RWPE2 (cell line): ENCODE measurements around the gene CIB1.
A peak's percentile ranks its signal among the peaks of the same experiment; 100 is the strongest.
"Not testable (repeated sequence)": the region's sequence is repeated elsewhere in the genome, so short reads cannot be mapped to it uniquely, and the experiment has no call there.

Experiments
- ATAC-seq: fragments of 200-7000 bp; cut with Tn5 transposase; 3 replicates; pipeline ENCODE4 v1.9.1; 2021; ENCODE audit warnings: low read depth
- DNase-seq: peaks from one replicate; pipeline ENCODE4 v3.0.0-alpha.2; 2020; ENCODE audit warnings: low spot score
- H3K27ac ChIP-seq: fragments of 450-650 bp; 2 replicates; pipeline ENCODE4 v1.5.1; 2017; ENCODE audit warnings: mild to moderate bottlenecking; ENCODE audit not compliant: poor library complexity, severe bottlenecking
- H3K27me3 ChIP-seq: fragments of 250-450 bp; sonication (Bioruptor Pico); 2 replicates; pipeline ENCODE4 v1.5.1; 2021; ENCODE audit warnings: mild to moderate bottlenecking, moderate library complexity; ENCODE audit not compliant: insufficient read depth, poor library complexity, severe bottlenecking
- H3K36me3 ChIP-seq: fragments of 250-450 bp; sonication (Bioruptor Pico); 2 replicates; pipeline ENCODE4 v1.5.1; 2020; ENCODE audit warnings: low read depth, mild to moderate bottlenecking, moderate library complexity
- H3K4me1 ChIP-seq: fragments of 250-450 bp; sonication (Bioruptor Pico); 2 replicates; pipeline ENCODE4 v1.5.1; 2021; ENCODE audit warnings: mild to moderate bottlenecking, moderate library complexity; ENCODE audit not compliant: insufficient read depth, poor library complexity, severe bottlenecking
- H3K4me3 ChIP-seq: fragments of 250-450 bp; sonication (Bioruptor Pico); 2 replicates; pipeline ENCODE4 v1.5.1; 2021; ENCODE audit warnings: mild to moderate bottlenecking, moderate library complexity; ENCODE audit not compliant: severe bottlenecking
- H3K9me3 ChIP-seq: fragments of 250-450 bp; sonication (Bioruptor Pico); 2 replicates; pipeline ENCODE4 v1.5.1; 2021; ENCODE audit warnings: mild to moderate bottlenecking, moderate library complexity; ENCODE audit not compliant: severe bottlenecking
- TF ChIP-seq, protein P1 (sequence below): fragments of 450-650 bp; IDR thresholded peaks from one replicate; pipeline ENCODE4 v1.5.1; 2017; ENCODE audit warnings: mild to moderate bottlenecking, moderate library complexity; ENCODE audit not compliant: poor library complexity, severe bottlenecking

CIB1 gene

DNA sequence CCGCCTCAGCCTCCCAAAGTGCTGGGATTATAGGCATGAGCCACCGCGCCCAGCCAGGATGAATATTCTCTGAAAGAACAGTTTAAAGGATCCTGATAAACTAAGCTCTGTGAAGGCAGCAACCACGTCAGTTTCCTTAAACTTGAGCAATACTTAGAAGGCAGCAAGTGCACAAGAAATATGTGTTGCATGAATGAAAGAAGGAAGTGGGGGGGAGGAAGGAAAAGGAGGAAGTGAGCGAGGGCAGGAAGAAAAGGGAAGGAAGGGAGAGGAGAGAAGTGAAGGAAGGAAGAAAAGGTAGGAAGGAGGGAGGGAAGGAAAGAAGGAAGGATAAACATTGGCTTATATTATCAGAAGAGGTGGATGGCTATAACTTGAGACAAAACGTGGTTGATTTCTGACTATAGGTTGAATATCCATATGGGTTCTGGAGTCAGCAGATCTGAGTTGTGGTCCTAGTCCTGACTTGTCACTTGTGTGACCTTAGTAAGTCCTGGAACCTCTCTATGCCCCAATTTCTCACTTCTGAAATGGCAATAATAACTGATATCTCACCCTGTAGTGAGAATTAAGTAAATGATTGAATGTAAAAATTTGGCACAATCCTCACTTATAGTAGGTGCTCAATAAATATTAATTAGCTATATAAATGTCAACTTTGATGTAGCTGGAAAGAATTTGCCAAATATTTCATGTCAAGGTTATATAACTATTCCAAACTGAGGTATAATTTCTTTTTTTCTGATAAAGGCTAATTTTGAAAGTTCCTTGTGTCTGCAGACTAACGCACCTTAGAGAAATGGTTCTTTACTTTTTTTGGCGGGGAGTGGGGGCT is 44.6 kb downstream of the CIB1 start:
- H3K27ac ChIP-seq = peak overlapping the region; percentile 91
- no peaks in the 10 kb centered on the region for H3K9me3 ChIP-seq
- DNase-seq = no peak
- H3K4me3 ChIP-seq = no peak overlapping the region
- peaks cover 71% of the 10 kb centered on the region for H3K4me1 ChIP-seq
- no peaks in the 10 kb centered on the region for H3K27me3 ChIP-seq
- ATAC-seq = no peak
- TF ChIP-seq, protein P1, sequence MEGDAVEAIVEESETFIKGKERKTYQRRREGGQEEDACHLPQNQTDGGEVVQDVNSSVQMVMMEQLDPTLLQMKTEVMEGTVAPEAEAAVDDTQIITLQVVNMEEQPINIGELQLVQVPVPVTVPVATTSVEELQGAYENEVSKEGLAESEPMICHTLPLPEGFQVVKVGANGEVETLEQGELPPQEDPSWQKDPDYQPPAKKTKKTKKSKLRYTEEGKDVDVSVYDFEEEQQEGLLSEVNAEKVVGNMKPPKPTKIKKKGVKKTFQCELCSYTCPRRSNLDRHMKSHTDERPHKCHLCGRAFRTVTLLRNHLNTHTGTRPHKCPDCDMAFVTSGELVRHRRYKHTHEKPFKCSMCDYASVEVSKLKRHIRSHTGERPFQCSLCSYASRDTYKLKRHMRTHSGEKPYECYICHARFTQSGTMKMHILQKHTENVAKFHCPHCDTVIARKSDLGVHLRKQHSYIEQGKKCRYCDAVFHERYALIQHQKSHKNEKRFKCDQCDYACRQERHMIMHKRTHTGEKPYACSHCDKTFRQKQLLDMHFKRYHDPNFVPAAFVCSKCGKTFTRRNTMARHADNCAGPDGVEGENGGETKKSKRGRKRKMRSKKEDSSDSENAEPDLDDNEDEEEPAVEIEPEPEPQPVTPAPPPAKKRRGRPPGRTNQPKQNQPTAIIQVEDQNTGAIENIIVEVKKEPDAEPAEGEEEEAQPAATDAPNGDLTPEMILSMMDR = no peak
- H3K36me3 ChIP-seq = peaks cover 38% of the 10 kb centered on the region

DNA sequence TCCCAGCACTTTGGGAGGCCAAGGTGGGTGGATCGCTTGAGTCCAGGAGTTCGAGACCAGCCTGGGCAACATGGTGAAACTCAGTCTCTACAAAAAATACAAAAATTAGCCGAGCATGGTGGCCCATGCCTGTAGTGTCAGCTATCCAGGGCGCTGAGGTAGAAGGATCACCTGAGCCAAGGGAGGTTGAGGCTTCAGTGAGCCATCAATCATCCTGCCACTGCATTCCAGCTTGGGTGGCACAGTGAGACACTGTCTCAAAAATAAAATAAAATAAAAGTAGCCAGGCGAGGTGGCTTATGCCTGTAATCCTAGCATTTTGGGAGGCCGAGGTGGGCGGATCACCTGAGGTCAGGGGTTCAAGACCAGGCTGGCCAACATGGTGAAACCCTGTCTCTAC is 45.7 kb downstream of the CIB1 start:
- Histone ChIP-seq H3K4me1 (peaks cover 79% of the 10 kb centered on the region), H3K36me3 (peaks cover 28% of the 10 kb centered on the region), H3K27ac (peak overlapping the region; percentile 91)
- not testable (repeated sequence) for H3K9me3 ChIP-seq, H3K4me3 ChIP-seq, DNase-seq, H3K27me3 ChIP-seq, ATAC-seq

DNA sequence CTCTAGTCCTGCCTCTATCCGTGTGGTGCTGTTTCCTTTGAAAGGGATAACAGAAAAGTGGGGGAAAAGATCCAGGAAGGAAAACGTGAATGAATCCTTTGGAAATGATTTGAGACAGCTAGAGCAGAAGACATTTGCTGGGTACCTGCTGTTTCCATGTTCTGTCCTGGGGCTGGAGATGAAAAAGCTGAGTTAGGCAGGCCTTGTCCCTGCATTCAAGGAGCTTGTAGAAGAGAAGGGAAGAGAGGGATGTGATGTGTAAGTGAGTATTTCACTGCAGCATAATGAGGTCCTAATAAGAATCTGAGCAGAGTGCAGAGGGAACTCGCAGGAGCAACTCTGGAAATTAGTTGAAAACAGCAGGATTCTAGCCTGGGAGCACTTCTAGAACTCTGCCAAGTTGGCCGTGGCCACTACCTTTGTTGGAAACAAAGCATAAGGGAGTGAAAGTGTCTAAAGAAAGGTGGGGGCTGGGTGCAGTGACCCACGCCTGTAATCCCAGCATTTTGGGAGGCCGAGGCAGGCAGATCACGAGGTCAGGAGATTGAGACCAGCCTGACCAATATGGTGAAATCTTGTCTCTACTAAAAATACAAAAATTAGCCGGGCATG is 46.4 kb downstream of the CIB1 start:
- peaks cover 73% of the 10 kb centered on the region for H3K4me1 ChIP-seq
- TF ChIP-seq, protein P1 = no peak
- peak overlapping the region; percentile 91 for H3K27ac ChIP-seq
- H3K36me3 ChIP-seq = peaks cover 23% of the 10 kb centered on the region
- no peaks in the 10 kb centered on the region for H3K27me3 ChIP-seq
- no peaks in the 10 kb centered on the region for H3K9me3 ChIP-seq
- no peak for DNase-seq
- H3K4me3 ChIP-seq = no peak overlapping the region
- no peak for ATAC-seq

DNA sequence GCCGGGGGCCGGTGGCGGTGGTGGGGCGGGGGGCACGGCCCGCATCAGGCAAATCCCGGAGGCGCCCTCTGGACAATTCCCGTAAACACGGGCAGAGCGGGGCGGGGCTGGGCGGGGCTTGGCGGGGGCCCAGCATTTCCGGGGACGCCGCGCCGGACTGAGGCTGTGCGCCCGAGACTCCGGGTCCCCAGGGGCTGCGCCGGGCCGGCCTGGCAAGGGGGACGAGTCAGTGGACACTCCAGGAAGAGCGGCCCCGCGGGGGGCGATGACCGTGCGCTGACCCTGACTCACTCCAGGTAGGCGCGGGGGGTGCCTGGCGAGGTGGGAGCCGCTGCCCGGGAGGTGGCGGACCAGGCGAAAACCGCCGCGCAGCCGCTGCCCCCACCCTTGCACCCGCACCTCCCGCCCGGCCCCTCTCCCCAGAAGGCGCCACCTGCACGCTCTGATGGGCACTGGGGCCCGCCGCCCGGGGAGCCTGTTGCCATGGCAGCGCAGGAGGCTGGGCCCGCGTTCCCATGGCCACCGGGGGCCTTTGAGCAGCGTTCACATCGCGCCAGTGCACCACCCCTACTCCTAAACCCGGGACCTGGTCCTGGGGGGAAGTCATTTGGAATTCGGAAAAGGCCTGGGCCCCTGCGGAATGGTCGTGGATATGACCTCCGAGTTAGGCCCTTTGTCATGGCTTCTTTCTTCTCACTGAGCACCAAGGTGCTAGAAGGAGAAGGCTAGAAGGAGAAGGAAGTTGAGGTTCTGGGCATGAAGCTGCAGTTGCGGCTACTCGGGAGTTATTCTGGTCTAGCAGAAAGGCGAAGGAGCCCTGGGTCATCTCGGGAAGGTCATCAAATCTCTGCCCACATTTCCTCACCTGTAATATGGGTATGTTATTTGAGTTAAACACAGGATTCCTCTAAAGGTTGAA is 48.7 kb downstream of the CIB1 start:
- Histone ChIP-seq H3K27ac (peak overlapping the region; percentile 91), H3K27me3 (no peaks in the 10 kb centered on the region), H3K4me3 (peak overlapping the region; percentile 89), H3K36me3 (peaks cover 14% of the 10 kb centered on the region), H3K4me1 (peaks cover 54% of the 10 kb centered on the region), H3K9me3 (no peaks in the 10 kb centered on the region)
- ATAC-seq (peak; percentile 69), DNase-seq (peak; percentile 87)
- TF ChIP-seq, protein P1 = peak; percentile 39

DNA sequence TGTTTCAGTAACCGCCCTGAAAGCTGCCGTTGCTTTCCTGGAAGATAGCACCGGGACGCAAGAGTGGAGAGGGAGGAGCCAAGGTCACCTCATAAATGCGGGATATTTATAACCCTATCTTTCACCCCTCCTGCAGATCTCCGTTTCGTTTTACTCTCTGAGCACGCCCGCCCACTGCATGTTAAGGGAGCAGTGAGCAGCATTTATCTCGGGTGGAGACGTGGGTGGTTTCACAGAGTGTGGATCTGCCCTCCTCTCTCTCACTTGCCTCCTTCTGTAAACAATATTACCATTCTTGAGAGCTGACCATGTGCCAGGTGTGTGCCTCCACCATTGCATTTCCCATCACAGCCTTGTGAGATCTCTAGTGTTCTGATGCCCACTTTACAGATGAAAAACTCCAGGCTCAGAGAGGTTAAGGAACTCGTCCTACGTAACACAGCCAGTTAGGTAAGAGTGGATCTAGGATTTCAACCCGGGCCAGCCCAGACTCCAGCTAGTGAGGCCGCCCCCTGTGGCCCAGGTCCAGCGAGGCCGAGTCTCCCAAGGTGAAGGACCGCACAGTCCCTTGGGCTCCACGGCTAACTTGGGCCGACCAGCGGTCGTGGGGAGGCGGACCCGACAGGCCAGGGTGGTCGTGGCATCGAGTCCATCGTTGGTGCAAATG is 49.5 kb downstream of the CIB1 start:
- DNase-seq (peak; percentile 90), ATAC-seq (peak; percentile 67)
- peak overlapping the region; percentile 89 for H3K4me3 ChIP-seq
- H3K4me1 ChIP-seq = peaks cover 46% of the 10 kb centered on the region
- H3K27me3 ChIP-seq = no peaks in the 10 kb centered on the region
- TF ChIP-seq, protein P1 = peak; percentile 43
- H3K27ac ChIP-seq = peak overlapping the region; percentile 91
- H3K9me3 ChIP-seq = no peaks in the 10 kb centered on the region
- peaks cover 14% of the 10 kb centered on the region for H3K36me3 ChIP-seq
